ENCODE data around the gene PSPN.
"Not testable (repeated sequence)": the region's sequence is repeated elsewhere in the genome, so short reads cannot be mapped to it uniquely, and the experiment has no call there.

Gene PSPN

GRCh38 chr19:6362351-6362801 is 13.4 kb downstream of the PSPN start:
- no peak for FAIRE-seq
- DNase-seq (ENCODE audit: insufficient read length, low spot score), result no peak

GRCh38 chr19:6362027-6362350 is 13.7 kb downstream of the PSPN start:
- no peak for TF ChIP-seq CTCF (IDR thresholded peaks at IDR 0.05; ENCODE audit: insufficient read depth, missing control alignments)
- FAIRE-seq (no peak), DNase-seq (ENCODE audit: insufficient read length, low spot score) (no peak)

More at GRCh38 chr19:6362351-6362801, 13.4 kb downstream of the PSPN start:
- no peak for TF ChIP-seq CTCF (IDR thresholded peaks at IDR 0.05; ENCODE audit: insufficient read depth, missing control alignments)

GRCh38 chr19:6360857-6361216 is 14.9 kb downstream of the PSPN start:
- not testable (repeated sequence) for DNase-seq (ENCODE audit: insufficient read length, low spot score); FAIRE-seq

GRCh38 chr19:6360445-6360844 is 15.3 kb downstream of the PSPN start:
- DNase-seq (ENCODE audit: insufficient read length, low spot score); FAIRE-seq: not testable (repeated sequence)

- DNase-seq (ENCODE audit: insufficient read length, low spot score), result no peak
- TF ChIP-seq CTCF (IDR thresholded peaks at IDR 0.05; ENCODE audit: insufficient read depth, missing control alignments), result no peak
- no peak for FAIRE-seq
These were observed 16.0 kb downstream of the PSPN start for GRCh38 chr19:6359568-6360341.

- DNase-seq (ENCODE audit: insufficient read length, low spot score), result no peak
- FAIRE-seq, result no peak
- no peak for TF ChIP-seq CTCF (IDR thresholded peaks at IDR 0.05; ENCODE audit: insufficient read depth, missing control alignments)
These were observed 17.7 kb downstream of the PSPN start for GRCh38 chr19:6358003-6358402.

GRCh38 chr19:6357174-6357573 is 18.6 kb downstream of the PSPN start:
- FAIRE-seq, result no peak
- TF ChIP-seq CTCF (IDR thresholded peaks at IDR 0.05; ENCODE audit: insufficient read depth, missing control alignments), result no peak

GRCh38 chr19:6355321-6356040 is 20.3 kb downstream of the PSPN start:
- FAIRE-seq; DNase-seq (ENCODE audit: insufficient read length, low spot score): not testable (repeated sequence)

More at GRCh38 chr19:6357174-6357573, 18.6 kb downstream of the PSPN start:
- no peak for DNase-seq (ENCODE audit: insufficient read length, low spot score)
